H54 (cell line): Measurements from ENCODE around the gene ZNHIT2.

Source experiments
- DNase-seq: peaks from one replicate; pipeline ENCODE4 v3.0.0; 2011; ENCODE audit warnings: low spot score, mixed read lengths; ENCODE audit not compliant: insufficient read length
- FAIRE-seq: peaks from 3 replicates; lab custom pipeline; 2011; peaks lifted over from hg19 to GRCh38; lab: Jason Lieb, UNC
- POLR2A ChIP-seq: IDR thresholded peaks from 2 replicates; pipeline ENCODE4 v1.6.1; 2011; ENCODE audit warnings: low read depth, mild to moderate bottlenecking, low read length

ZNHIT2 gene

GRCh38 chr11:65089621-65090020 lies 27.9 kb downstream of the ZNHIT2 start:
- TF ChIP-seq POLR2A, result no peak
- DNase-seq (no peak), FAIRE-seq (no peak)

GRCh38 chr11:65087827-65088226 lies 29.7 kb downstream of the ZNHIT2 start:
- TF ChIP-seq POLR2A, result no peak
- no peak for DNase-seq
- no peak for FAIRE-seq

GRCh38 chr11:65087216-65087615 lies 30.3 kb downstream of the ZNHIT2 start:
- DNase-seq, result no peak
- TF ChIP-seq POLR2A, result no peak
- no peak for FAIRE-seq

GRCh38 chr11:65086809-65087208 lies 30.7 kb downstream of the ZNHIT2 start:
- DNase-seq, result no peak
- no peak for TF ChIP-seq POLR2A
- no peak for FAIRE-seq

- DNase-seq, result no peak
These were observed 32.1 kb downstream of the ZNHIT2 start for GRCh38 chr11:65085446-65085845.

GRCh38 chr11:65084598-65085375 lies 32.7 kb downstream of the ZNHIT2 start:
- FAIRE-seq (no peak), DNase-seq (no peak)
- TF ChIP-seq POLR2A, result no peak

More at GRCh38 chr11:65085446-65085845, 32.1 kb downstream of the ZNHIT2 start:
- no peak for FAIRE-seq
- TF ChIP-seq POLR2A, result no peak

GRCh38 chr11:65083834-65084597 lies 33.5 kb downstream of the ZNHIT2 start, which contains the start of the genes CDCA5 and ZFPL1:
Gene CDCA5, minus strand, starts transcription at chr11:65084040. Its CDS starts 62 bp downstream, at chr11:65083978.
Gene ZFPL1, plus strand, starts transcription at chr11:65084222. Its CDS starts 477 bp downstream, at chr11:65084699.
- DNase-seq, result peak; percentile 96
- no peak for FAIRE-seq
- TF ChIP-seq POLR2A, result peak; percentile 67

- DNase-seq (no peak), FAIRE-seq (no peak)
- no peak for TF ChIP-seq POLR2A
These were observed 34.2 kb downstream of the ZNHIT2 start for GRCh38 chr11:65083134-65083833.

GRCh38 chr11:65078786-65079342 lies 38.6 kb downstream of the ZNHIT2 start:
- DNase-seq (no peak), FAIRE-seq (no peak)
- TF ChIP-seq POLR2A, result no peak

- FAIRE-seq (no peak), DNase-seq (no peak)
- no peak for TF ChIP-seq POLR2A
These were observed 39.4 kb downstream of the ZNHIT2 start for GRCh38 chr11:65078151-65078550.

- FAIRE-seq (no peak), DNase-seq (no peak)
- TF ChIP-seq POLR2A, result no peak
These were observed 40.0 kb downstream of the ZNHIT2 start for GRCh38 chr11:65077451-65077850.

- no peak for DNase-seq
- no peak for FAIRE-seq
- no peak for TF ChIP-seq POLR2A
These were observed 44.9 kb downstream of the ZNHIT2 start for GRCh38 chr11:65072631-65072966.

- FAIRE-seq, result no peak
- DNase-seq, result no peak
- no peak for TF ChIP-seq POLR2A
These were observed 45.4 kb downstream of the ZNHIT2 start for GRCh38 chr11:65071907-65072630.
